Choroid plexus epithelial cell (primary cell): Measurements from ENCODE around the gene NUP188.

Source experiments
- DNase-seq: peaks from one replicate; pipeline ENCODE4 v3.0.0-alpha.2; 2010; ENCODE audit warnings: low read depth
- H3K4me3 ChIP-seq: 2 replicates; pipeline ENCODE4 v1.5.1; 2011; ENCODE audit warnings: low read depth, mild to moderate bottlenecking, control low read depth, low read length, moderate library complexity
- TF ChIP-seq, protein P1 (sequence below): conservative IDR thresholded peaks from 2 replicates; pipeline ENCODE4 v1.5.1; 2011; ENCODE audit warnings: low read depth, mild to moderate bottlenecking, control low read depth, inconsistent platforms, low read length, moderate library complexity

Gene NUP188

DNA sequence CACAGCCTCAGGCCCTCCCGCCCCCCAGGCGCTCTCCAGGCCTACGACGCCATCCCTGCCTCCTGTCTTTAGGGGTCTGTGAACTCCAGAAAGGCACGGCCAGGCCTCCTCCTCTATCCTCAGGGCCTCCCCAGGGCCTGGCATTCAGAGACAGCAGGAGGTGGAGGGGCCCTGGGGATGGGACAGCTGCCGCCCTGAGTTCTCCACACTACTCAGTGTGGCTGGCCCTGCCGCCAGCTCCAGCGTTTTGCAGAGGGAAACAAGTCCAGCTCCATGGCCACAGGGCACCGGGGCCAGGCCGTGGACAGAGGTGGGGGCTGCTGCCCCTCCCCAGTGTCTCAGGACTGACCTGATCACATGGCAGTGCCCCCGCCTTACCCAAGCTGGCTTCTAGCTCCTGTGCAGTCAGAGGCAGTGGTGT lies 64.3 kb downstream of the NUP188 start:
- TF ChIP-seq, protein P1, sequence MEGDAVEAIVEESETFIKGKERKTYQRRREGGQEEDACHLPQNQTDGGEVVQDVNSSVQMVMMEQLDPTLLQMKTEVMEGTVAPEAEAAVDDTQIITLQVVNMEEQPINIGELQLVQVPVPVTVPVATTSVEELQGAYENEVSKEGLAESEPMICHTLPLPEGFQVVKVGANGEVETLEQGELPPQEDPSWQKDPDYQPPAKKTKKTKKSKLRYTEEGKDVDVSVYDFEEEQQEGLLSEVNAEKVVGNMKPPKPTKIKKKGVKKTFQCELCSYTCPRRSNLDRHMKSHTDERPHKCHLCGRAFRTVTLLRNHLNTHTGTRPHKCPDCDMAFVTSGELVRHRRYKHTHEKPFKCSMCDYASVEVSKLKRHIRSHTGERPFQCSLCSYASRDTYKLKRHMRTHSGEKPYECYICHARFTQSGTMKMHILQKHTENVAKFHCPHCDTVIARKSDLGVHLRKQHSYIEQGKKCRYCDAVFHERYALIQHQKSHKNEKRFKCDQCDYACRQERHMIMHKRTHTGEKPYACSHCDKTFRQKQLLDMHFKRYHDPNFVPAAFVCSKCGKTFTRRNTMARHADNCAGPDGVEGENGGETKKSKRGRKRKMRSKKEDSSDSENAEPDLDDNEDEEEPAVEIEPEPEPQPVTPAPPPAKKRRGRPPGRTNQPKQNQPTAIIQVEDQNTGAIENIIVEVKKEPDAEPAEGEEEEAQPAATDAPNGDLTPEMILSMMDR, result no peak
- DNase-seq, result no peak

DNA sequence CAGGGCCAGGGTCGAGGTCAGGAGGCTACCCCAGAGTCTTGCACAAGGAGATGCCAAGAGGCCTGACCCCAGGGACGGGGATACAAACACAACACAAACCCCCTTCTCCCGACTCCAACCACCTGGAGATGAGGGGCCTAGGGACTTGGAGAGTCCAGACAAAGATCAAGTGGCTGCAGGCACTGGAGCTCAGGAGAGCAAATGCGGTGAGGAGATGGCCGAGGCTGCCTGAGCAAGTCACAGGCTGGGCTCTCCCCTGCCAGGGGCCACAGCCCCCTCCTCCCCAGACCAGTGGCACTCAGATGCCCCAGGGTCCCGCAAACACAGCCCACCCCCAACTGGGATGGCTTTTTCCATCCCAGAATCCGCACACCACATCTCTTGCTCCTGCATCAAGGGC lies 64.8 kb downstream of the NUP188 start:
- no peak for DNase-seq
- H3K4me3 ChIP-seq, result no peak overlapping the region
- TF ChIP-seq, protein P1, result no peak

More for the DNA sequence above, 64.3 kb downstream of the NUP188 start:
- H3K4me3 ChIP-seq, result no peak overlapping the region

GRCh38 chr9:129012893-129013448 lies 65.5 kb downstream of the NUP188 start:
- H3K4me3 ChIP-seq, result no peak overlapping the region
- TF ChIP-seq, protein P1, result no peak
- DNase-seq, result no peak

DNA sequence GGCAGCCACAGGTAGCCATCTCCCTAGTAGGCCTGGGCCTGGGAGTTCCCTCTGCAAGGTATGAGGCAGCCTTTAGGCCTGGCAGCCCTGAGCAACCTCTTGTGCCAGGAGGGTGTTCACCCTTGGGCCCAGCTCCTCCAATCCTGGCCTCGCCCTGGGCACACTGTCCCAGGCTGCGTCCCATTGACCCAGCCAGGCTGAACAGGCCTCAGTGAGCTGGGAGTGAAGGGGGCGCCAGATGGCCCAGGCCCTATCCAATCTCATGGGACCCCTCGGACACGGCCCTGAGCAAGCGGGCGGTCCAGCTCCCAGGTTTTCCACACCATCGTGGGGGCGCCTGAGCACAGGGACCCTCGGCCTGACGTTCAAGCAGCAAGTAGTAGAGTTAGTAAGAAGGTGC lies 66.2 kb downstream of the NUP188 start:
- DNase-seq, result no peak
- H3K4me3 ChIP-seq, result no peak overlapping the region
- TF ChIP-seq, protein P1, result no peak

DNA sequence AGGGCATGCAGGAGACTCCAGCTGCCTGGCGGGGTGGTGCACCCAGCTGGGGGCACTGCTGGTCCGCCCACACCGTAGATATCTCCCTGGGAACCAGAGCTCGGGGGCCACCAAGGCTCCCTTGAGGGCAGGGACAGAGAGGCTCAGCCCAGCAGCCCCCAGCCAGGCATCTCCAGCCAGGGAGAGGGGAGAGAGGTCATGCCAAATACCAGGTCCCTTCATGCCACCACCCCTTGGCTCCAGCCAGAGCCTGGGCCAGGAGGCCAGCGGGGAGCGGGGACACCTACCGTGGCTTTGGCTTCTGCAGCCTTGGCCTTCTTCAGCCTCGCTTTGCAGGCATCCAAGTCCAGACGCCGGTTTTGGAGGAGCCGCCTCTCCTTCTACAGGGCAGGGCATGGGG lies 66.6 kb downstream of the NUP188 start:
- DNase-seq, result no peak
- TF ChIP-seq, protein P1, result no peak
- H3K4me3 ChIP-seq, result no peak overlapping the region

- no peak overlapping the region for H3K4me3 ChIP-seq
- no peak for DNase-seq
- TF ChIP-seq, protein P1, result no peak
These were observed 67.1 kb downstream of the NUP188 start for GRCh38 chr9:129014608-129015007.

GRCh38 chr9:129021091-129021490 lies 73.6 kb downstream of the NUP188 start:
- DNase-seq, result no peak
- TF ChIP-seq, protein P1, result no peak
- H3K4me3 ChIP-seq, result no peak overlapping the region
